Amniotic epithelial cell (primary cell): ENCODE data around the gene KCNH2.

Experiments used
- DNase-seq: peaks from one replicate; pipeline ENCODE4 v3.0.0-alpha.2; 2010; ENCODE audit warnings: low read depth

Gene KCNH2

DNA sequence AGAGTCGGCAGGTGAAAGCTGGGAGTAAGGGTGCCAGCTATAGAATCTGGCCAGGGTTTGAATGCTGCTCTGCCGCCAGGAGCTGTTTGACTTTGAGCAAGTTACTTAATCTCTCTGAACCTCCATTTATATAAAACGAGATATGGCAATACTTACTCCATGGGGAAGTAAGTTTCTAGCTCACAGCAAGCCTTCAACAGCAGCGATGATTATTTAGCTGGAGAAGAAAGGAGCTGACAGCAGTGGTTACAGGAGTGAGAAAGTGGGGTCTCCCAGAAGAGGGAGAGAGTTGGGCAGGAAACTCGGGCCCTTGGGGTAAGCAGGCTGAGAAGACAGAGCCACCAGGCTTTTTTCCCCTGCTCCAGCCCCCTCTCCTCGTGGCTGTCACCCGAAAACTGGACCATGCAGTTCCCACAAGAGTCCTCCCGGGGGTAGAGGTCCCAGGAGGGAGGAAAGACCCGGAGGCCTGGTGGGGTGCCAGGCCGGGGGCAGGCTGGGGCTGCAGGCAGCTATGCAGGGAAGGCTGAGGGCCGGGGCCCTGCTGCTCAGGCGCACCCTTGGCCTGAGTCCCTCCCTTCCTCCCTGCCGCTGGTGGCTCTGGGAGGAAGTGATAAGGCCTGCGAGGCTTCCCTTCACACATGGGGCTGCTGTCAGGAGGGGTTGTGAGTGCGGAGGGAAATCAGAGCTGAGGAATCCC lies 16.2 kb upstream of the KCNH2 start:
- no peak for DNase-seq

DNA sequence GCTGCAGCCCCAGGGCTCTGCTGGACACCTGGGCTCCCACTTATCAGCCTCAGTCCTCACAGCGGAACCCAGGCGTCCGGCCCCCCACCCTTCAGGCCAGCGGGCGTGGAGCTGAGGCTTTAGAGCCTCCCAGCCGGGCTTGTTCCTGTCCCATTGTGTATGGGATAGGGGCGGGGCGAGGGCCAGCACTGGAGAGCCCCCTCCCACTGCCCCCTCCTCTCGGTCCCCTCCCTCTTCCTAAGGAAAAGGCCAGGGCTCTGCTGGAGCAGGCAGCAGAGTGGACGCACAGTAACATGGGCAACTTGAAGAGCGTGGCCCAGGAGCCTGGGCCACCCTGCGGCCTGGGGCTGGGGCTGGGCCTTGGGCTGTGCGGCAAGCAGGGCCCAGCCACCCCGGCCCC lies 15.4 kb upstream of the KCNH2 start:
- DNase-seq, result no peak

DNA sequence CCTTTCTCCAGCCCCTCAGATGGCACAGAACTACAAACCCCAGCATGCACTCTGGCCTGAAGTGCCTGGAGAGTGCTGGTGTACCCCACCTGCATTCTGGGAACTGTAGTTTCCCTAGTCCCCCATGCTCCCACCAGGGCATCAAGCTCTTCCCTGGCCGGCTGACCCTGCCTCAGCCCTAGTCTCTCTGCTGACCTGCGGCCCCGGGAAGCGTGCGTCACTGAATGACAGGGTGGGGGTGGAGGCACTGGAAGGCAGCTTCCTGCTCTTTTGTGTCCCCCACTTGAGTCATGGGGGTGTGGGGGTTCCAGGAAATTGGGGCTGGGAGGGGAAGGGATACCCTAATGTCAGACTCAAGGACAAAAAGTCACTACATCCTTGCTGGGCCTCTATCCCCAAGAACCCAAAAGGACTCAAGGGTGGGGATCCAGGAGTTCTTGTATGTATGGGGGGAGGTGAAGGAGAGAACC lies 14.7 kb upstream of the KCNH2 start:
- DNase-seq, result peak; percentile 35

DNA sequence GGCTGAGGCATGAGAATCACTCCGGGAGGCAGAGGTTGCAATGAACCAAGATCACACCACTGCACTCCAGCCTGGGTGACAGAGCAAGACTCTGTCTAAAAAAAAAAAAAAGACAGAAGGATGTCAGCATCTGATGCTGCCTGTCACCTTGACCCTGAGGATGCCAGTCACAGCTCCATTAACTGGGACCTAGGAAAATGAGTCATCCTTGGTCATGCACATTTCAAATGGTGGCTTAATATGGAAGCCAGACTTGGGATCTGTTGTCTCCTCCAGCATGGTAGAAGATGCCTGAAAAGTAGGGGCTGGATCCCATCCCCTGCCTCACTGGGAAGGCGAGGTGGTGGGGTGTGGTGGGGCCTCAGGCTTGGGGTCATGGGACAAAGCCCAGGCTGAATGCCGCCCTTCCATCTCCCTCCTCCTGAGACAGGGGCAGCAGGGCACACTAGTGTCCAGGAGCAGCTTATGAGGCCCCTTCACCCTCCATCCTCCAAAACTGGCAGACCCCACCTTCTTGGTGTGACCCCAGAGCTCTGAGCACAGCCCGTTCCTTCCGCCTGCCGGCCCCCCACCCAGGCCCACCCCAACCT lies 14.0 kb upstream of the KCNH2 start:
- DNase-seq, result no peak

DNA sequence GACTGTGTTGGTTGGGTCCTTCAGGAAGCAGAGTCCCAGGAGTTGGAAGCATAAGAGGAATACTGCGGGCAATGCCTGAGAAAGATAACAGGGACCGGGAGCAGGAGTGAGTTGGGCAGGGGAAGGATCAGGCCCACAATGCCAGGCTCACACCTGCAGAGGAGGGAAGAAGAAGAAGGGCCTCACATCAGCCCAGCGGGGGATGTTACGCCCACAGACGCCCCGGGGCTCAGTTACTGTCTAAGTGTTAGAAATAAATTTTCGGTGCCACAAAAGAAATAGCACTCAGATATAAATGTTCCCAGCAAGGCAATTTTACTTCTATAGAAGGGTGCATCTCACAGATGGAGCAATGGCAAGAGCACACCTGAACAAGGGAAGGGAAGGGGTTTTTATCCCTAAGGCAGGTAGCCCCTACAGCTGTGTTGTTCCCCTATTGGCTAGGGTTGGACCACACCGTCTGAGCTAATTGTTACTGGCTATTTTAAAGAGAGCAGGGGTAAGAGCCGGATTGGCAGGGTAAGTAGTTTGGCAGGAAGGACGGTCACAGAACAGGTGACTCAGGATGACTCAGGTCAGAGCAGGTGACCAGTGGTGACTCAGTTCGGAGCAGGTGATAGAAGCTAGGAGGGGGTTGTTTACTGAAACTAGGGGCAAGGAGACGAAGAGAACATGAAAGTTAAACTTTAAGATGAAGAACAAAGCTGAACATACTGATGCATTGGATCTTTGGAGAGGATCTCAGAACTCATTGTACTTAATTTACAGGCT lies 12.5 kb upstream of the KCNH2 start, which contains the start of gene NOS3:
NOS3 (plus strand) TSS at position 602 of the 771 bp plus-strand sequence. CDS start 2,787 bp downstream, outside the sequence.
- no peak for DNase-seq

GRCh38 chr7:150989456-150989855 lies 11.3 kb upstream of the KCNH2 start:
- DNase-seq, result no peak

- no peak for DNase-seq
Measured at GRCh38 chr7:150988230-150989226, 10.4 kb upstream of the KCNH2 start.

- no peak for DNase-seq
Measured at GRCh38 chr7:150986556-150986955, 8.4 kb upstream of the KCNH2 start.

GRCh38 chr7:150986099-150986512 lies 8.0 kb upstream of the KCNH2 start:
- peak; percentile 39 for DNase-seq

DNA sequence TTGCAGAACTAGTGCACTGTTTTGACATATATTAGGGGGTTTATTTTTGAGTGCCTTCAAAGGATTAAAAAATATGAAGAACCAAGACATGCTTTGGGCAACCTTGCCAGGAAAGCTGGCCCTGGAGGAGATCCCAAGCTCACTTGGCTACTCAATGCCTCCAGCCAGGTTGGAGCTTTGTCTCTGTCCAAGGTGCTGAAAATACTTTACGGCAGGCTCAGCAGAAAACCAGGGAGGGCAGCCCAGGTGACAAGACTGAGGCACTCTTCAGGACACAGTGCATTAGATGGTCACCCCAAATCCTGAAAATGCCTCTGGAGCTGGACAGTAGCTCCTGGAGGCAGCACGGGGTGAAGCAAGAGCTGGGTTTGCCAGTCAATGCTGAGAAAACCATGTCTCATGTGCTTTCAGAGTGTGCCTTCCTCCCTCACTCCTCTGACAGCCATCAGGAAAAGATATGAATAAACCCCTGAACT lies 5.8 kb upstream of the KCNH2 start:
- peak; percentile 32 for DNase-seq

GRCh38 chr7:150982351-150982750 lies 4.2 kb upstream of the KCNH2 start:
- no peak for DNase-seq

DNA sequence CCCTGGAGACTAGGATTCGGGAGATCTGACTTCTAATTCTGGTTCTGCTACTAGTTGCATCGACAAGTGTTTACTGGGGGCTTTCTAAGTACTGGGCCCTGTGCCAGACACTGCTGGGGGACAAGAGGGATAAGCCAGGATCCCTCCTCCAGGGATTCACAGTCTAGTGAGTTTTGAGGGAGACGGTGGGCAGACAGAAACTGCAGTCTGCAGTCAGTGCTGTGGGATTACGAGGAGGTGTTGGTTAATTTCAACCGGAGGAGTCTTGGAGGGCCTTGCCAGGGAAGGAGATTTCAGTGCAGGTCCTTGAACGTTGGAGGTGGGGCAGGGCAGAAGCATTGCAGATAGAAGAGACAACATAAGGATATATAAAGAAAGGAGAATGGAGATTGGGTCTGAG lies 3.5 kb upstream of the KCNH2 start:
- no peak for DNase-seq

DNA sequence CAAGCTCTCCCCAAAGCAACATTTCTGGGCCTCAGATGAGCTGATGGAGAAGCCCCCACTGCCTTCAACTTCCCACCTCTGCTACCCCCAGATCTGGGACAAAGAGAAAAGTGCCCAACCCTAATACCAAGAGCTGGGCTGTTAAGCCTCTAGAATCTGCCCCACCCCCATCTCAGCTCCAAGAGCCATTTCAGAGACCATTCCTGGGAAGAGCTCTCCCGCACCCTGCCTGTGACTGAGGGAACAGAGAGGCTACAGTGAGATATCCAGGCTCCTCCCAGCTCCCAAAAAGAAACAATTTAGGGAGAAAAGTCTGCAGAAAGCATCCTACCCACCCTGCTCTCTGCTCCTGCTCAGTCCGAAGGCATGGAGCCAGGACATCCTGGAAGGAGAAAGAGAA lies 2.5 kb upstream of the KCNH2 start:
- DNase-seq, result no peak

DNA sequence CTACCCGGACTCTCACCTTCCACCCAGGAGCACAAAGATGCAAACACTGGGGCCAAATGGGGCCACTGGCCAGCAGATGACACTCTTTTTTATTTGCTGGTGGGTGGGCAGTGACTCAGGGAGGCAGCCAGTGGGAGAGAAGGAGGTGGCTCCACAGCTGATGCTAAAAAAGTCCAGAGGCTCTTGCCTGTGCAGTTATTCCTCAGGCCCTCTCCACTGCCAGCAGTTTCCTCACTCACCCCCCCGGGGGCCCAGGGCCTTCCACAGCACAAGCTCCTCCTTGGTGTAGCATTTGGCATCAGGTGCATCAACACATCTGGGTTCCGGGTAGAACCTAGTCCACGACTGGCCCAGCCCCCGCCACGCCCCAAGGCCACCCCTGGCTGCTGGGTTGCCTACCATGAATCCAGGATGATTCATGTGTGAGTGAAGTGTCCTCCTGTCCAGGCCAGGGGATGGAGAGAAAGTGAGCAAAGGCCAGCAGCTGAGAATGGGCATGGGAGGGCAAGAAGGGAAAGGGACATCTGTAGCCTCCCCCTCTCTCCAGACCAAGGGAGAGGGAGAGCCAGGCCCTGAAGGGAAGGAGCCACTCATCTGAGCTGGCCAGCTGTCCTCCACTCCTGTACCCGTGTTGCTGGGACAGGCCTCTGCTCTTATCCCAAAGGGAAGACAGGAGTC lies 1.7 kb upstream of the KCNH2 start:
- no peak for DNase-seq

DNA sequence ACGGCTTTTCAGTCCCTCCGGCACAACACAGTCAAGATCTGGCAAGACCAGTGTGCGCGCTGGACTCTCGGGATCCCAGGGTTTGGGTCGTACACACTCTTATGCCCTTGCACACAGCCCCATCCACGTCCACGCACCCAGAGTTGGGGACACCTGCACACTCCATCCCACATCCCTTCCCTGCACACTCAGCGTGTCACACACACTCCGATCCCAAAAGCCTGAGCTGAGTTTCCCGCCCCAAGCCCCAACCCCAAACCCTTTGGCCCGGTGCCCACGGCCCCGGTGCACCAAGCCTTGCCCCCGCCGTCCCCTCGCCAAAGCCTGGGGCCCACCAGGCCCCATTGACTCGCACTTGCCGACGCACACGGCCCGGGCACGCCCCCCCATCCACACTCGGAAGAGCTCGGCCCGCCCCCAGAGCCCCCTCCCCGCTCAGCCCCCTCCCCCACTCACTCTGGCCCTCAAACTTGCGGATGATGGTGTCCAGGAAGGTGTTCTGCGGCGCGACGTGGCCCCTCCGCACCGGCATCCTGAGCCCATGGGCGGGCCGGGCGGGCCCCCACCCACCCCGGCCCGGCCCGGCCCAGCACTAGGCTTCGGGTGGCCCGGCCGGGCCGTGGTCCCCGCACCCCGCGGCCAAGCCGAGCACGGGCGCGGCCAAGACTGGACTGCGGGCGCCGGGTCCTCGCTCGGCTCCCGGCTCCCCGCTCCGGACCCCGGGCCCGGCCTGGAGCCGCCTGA lies 567 bp downstream of the KCNH2 start:
- no peak for DNase-seq

DNA sequence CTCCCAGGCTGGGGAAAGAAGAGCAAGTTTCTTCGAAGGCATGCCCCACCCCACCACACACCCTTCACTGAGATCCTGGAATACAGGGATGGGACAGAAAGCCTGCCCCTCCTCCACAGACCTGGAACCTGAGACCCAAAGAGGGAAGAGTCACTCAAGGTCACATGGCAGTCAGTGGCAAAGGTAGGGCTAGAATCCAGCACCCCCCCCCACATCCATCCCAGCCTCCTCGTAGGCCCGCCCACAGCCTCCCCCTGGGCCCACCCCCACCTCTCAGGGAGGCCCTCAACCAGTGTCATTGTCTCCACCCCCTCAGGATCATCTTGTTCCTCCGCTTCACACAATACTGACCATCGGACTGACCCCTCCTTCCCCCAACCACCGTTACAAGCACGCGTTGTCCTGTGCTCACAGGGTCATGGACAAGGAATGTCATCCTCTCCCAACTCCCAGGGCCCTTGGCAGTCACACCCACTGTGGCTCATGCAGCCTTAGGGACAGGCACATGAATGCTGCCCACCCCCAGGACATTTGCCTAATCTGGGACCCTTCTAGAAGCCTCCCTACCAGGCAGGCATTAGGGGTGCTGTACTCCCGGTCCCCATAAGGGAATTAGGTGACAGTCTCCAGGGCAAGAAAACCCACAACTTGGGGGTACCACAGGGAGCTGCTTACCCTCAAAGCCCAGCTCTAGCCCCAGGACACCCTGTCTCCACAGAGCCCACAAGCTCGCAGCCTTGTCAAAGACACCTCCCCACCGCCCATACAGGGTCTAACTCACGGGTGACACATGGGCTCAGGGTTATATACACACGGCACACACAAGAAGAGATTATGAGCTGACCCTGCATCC lies 1.4 kb downstream of the KCNH2 start:
- no peak for DNase-seq

DNA sequence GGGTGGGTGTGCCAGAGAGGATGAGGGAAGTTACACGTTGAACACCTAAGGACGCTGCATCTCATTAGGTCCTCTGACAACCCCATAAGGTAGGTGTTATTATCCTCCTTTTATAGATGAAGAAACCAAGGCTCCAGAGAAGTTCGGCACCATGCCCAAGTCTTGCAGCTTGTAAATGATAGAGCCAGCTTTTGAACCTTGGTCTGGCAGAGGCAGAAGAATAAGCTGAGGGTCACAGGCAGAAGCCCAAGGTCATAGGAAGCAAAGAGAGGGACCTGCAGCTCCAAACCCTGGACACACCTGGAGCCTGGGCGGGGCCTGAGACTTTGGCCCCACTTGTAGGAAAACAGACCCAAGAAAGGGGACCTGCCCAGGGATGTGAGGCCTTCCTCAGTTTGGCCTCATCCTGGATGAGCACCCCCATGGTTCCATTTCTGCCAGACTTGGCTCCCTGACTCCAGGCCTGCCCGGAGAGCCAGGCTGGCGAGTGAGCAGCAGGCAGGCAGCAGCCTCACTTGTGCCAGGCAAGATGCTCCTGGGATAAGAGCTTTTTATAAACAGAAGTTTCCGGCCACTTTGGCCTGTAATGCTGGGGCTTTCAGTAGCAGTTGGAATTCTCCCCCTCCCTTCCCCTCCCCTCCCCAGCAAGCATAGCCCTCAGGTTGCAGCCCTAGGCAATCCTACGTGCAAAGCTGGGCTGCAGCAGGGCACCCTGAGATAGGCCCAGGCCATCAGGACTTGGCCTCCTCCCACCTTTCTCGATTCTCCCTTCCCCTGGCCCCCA lies 2.4 kb downstream of the KCNH2 start:
- DNase-seq, result no peak
